GM12892 (cell line): ENCODE results near the gene MSMP.

Experiments used
- POLR2A ChIP-seq: IDR thresholded peaks from 2 replicates; pipeline ENCODE4 v1.6.1; 2011; ENCODE audit warnings: low read depth, low read length, control low read depth
- POLR2AphosphoS5 ChIP-seq: IDR thresholded peaks from 2 replicates; pipeline ENCODE4 v1.6.1; 2011; ENCODE audit warnings: low read depth, low read length, control low read depth
- TAF1 ChIP-seq: IDR thresholded peaks from 2 replicates; pipeline ENCODE4 v1.6.1; 2011; ENCODE audit warnings: low read depth, mild to moderate bottlenecking, control low read depth, low read length, borderline replicate concordance

GRCh38 chr9:35725362-35725761, 28.7 kb downstream of the MSMP start:
- TF ChIP-seq POLR2AphosphoS5 (no peak), POLR2A (no peak), TAF1 (no peak)
